ENCODE results near the gene PPP1R12B. TPM values are rescaled to one million over a fixed set of nuclear protein-coding genes. Genes with fewer than 3 reads are reported as not detected.
A peak's percentile ranks its signal among the peaks of the same experiment; 100 is the strongest.
"Not testable (repeated sequence)": the region's sequence is repeated elsewhere in the genome, so short reads cannot be mapped to it uniquely, and the experiment has no call there.

PPP1R12B gene
- total RNA-seq, 1 donor from 2014 or later = 31.2 TPM

DNA sequence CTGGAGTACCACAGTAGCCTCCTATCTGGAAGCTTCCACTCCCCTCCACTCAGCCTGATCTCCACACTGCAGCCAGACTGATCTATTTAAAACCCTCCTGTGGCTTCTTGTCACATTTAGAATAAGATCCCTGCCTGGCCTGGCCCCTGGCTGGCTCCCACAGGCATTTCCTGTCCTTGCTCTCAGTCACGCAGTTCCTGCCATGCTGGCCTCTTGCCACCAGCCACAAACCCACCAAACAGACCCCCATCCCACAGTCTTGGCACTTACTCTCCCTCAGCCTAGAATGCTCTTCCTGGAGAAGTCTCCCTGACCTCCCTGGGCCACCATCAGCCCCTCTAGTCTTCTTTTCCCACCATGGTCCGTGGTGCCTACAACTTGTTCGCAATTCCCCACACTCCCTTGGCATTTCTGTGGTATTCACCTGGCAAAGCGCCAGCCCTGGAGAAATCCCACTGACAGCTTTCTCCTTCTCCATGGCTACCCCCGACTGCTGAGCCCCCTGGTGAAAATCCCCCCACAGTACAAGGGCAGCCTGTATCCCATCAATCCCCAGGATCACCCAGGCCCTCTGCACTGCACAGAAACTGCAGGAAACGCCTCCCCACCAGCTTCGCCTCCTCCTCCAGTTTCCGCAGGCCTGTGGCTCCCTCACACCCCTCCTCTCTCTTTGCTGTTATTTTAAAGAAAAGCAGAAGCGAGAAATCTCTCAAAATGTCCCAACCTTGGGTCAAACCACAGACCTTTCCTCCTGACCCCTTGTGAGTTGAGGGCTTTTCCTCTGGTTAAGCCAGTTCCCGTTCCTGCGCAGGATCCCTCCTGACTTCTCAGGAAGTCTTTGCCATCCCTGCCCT lies 267.2 kb downstream of the PPP1R12B start:
- H3K4me1 Mint-ChIP-seq (ENCODE audit: unreplicated experiment) = peaks cover 42% of the 10 kb centered on the region
- H3K9me3 Mint-ChIP-seq = no peaks in the 10 kb centered on the region
- no peak overlapping the region for H3K4me3 Mint-ChIP-seq

DNA sequence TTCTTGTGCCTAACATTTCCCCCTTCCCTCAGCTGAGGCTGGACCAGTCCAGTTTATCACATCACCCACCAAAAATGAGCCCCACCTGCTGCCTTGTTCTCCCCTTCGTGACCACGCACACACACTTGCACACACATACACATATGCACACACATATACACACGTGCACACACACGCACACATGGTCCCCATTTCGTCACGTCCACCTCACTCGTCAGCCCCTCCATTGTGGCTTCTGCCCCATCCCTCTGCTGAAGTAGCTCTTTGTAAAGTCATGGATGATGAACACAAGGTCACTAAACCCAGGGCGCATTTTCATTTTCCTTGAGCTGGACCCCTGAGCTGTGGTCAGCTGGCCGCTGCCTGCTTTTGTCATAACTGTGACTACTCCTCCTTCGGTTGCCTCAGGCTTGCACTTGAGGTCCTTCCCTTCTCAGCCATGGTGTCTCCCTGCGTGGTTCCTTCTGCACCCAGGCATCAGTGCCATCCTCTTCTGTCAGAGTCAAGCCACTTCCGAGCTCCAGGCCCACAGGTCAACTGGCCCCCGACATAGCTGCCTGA lies 267.9 kb downstream of the PPP1R12B start:
- no peak overlapping the region for H3K4me3 Mint-ChIP-seq
- no peak for DNase-seq (ENCODE audit: extremely low spot score, unreplicated experiment)
- no peaks in the 10 kb centered on the region for H3K36me3 Mint-ChIP-seq
- H3K9me3 Mint-ChIP-seq = no peaks in the 10 kb centered on the region
- no peaks in the 10 kb centered on the region for H3K27me3 Mint-ChIP-seq
- TF ChIP-seq, protein P1, sequence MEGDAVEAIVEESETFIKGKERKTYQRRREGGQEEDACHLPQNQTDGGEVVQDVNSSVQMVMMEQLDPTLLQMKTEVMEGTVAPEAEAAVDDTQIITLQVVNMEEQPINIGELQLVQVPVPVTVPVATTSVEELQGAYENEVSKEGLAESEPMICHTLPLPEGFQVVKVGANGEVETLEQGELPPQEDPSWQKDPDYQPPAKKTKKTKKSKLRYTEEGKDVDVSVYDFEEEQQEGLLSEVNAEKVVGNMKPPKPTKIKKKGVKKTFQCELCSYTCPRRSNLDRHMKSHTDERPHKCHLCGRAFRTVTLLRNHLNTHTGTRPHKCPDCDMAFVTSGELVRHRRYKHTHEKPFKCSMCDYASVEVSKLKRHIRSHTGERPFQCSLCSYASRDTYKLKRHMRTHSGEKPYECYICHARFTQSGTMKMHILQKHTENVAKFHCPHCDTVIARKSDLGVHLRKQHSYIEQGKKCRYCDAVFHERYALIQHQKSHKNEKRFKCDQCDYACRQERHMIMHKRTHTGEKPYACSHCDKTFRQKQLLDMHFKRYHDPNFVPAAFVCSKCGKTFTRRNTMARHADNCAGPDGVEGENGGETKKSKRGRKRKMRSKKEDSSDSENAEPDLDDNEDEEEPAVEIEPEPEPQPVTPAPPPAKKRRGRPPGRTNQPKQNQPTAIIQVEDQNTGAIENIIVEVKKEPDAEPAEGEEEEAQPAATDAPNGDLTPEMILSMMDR (conservative IDR thresholded peaks at IDR 0.05) = no peak
- peaks cover 42% of the 10 kb centered on the region for H3K4me1 Mint-ChIP-seq (ENCODE audit: unreplicated experiment)
- no peak overlapping the region for H3K27ac Mint-ChIP-seq

More for the DNA sequence above, 267.2 kb downstream of the PPP1R12B start:
- H3K27ac Mint-ChIP-seq = no peak overlapping the region
- H3K27me3 Mint-ChIP-seq = no peaks in the 10 kb centered on the region
- no peak for DNase-seq (ENCODE audit: extremely low spot score, unreplicated experiment)
- TF ChIP-seq, protein P1 (conservative IDR thresholded peaks at IDR 0.05) = no peak
- H3K36me3 Mint-ChIP-seq = no peaks in the 10 kb centered on the region

DNA sequence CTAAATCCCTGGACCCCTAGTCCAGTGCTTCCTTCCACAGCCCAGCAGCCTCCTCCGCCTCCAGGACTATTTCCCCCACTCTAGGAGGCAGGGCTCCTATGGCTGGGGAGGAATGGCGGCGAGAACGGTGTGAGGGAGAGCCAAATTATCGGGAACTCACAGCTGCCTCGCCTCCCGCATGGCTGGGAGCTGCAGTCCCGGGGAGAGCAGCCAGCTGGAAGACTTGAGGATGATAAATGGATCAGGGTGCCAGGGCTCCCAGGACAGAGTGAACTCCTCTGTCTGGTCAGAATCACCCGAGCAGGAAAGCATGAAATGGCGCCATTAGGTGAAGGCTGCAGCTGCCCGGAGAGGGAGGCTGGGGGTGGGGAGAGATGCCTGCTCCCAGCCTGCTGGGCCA lies 270.5 kb downstream of the PPP1R12B start:
- H3K27me3 Mint-ChIP-seq; H3K9me3 Mint-ChIP-seq; H3K4me3 Mint-ChIP-seq; H3K36me3 Mint-ChIP-seq; DNase-seq (ENCODE audit: extremely low spot score, unreplicated experiment): not testable (repeated sequence)
- Mint-ChIP-seq H3K27ac (peak overlapping the region; percentile 6), H3K4me1 (ENCODE audit: unreplicated experiment) (peaks cover 47% of the 10 kb centered on the region)

DNA sequence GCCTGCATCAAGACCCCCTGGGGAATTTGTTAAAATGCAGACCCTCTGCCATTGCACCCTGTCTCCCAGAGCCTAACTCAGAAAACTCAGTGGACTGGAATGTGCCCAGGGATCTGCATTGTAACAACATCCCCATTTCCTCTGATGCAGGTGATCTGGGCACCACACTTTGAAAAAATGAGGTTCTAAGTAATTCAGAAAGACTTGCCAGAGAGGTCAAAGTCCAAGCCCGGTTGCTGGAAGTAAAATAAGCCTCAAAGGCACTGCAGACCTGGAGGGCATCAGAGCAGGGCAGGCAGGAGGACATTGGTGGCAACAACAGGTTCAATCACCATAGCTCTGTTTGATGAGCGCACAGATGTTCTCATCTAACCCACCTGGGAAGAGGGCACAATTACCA lies 271.0 kb downstream of the PPP1R12B start:
- TF ChIP-seq, protein P1 (conservative IDR thresholded peaks at IDR 0.05) = no peak
- H3K4me3 Mint-ChIP-seq = no peak overlapping the region
- H3K4me1 Mint-ChIP-seq (ENCODE audit: unreplicated experiment) = peaks cover 44% of the 10 kb centered on the region
- H3K9me3 Mint-ChIP-seq = no peaks in the 10 kb centered on the region
- no peaks in the 10 kb centered on the region for H3K36me3 Mint-ChIP-seq
- no peak overlapping the region for H3K27ac Mint-ChIP-seq
- no peaks in the 10 kb centered on the region for H3K27me3 Mint-ChIP-seq
- no peak for DNase-seq (ENCODE audit: extremely low spot score, unreplicated experiment)

DNA sequence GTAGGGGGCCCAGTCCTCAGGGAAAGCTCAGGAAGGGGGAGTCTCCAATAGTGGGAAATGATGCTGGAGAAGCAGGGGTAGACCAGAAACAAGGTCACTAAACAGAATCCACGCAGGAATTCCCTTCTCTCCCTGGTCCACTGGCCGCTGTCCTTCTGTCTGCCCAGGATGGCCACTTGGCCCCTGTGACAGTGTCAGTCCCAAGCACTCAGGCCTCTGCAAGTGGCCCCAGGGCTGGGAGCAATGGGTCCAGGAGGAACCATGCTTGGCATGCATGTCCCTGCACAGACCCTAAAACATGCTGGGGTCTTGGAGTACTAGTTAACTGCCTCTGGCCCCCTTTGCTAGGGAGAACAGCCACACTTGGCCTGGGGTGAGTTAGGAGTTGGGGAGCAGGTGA lies 271.5 kb downstream of the PPP1R12B start:
- not testable (repeated sequence) for H3K27me3 Mint-ChIP-seq; DNase-seq (ENCODE audit: extremely low spot score, unreplicated experiment); H3K36me3 Mint-ChIP-seq; H3K9me3 Mint-ChIP-seq; H3K4me3 Mint-ChIP-seq; H3K27ac Mint-ChIP-seq
- peaks cover 39% of the 10 kb centered on the region for H3K4me1 Mint-ChIP-seq (ENCODE audit: unreplicated experiment)

DNA sequence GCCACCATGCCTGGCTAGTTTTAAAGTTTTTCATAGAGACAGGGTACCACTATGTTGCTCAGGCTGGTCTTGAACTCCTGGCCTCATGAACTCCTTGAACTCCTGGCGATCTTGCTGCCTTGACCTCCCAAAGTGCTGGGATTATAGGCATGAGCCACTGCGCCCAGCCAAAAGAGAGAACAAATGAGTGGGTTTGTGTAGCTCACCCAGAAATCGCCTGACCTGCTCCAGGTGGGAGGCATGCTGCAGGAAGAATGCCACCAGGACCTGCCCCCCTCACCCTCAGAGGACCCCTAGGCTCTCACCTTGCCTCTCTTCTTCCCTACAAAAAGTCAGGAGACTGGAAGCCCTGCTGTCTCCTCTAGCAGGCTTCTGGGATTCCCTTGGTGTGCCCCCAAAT lies 272.9 kb downstream of the PPP1R12B start:
- no peak overlapping the region for H3K27ac Mint-ChIP-seq
- H3K9me3 Mint-ChIP-seq = no peaks in the 10 kb centered on the region
- TF ChIP-seq, protein P1 (conservative IDR thresholded peaks at IDR 0.05) = no peak
- H3K27me3 Mint-ChIP-seq = no peaks in the 10 kb centered on the region
- no peak for DNase-seq (ENCODE audit: extremely low spot score, unreplicated experiment)
- H3K4me1 Mint-ChIP-seq (ENCODE audit: unreplicated experiment) = peaks cover 25% of the 10 kb centered on the region
- no peaks in the 10 kb centered on the region for H3K36me3 Mint-ChIP-seq
- no peak overlapping the region for H3K4me3 Mint-ChIP-seq
